ENCODE results near the gene SCCPDH. TPM values are rescaled to one million over a fixed set of nuclear protein-coding genes. Genes with fewer than 3 reads are reported as not detected.

SCCPDH gene
- total and polyA plus RNA-seq, 2 of the 13 experiments (the other 11 are each of a cell fraction or from before 2014, with no cell fraction given): 36.7 to 62.3 TPM

- TF ChIP-seq ZZZ3 (CRISPR knock-in tag; IDR thresholded peaks at IDR 0.05; ENCODE audit: borderline replicate concordance) (no peak), ZSCAN9 (CRISPR knock-in tag; IDR thresholded peaks at IDR 0.05; ENCODE audit: borderline replicate concordance) (no peak), THAP11 (CRISPR knock-in tag; IDR thresholded peaks at IDR 0.05) (no peak), KLF16 (CRISPR knock-in tag; IDR thresholded peaks at IDR 0.05) (no peak), ZFP36L2 (CRISPR knock-in tag; IDR thresholded peaks at IDR 0.05) (no peak), UBTF (CRISPR knock-in tag; IDR thresholded peaks at IDR 0.05) (no peak), ESRRA (CRISPR knock-in tag; IDR thresholded peaks at IDR 0.05; ENCODE audit: low read depth) (no peak), RFXAP (CRISPR knock-in tag; IDR thresholded peaks at IDR 0.05; ENCODE audit: borderline replicate concordance) (no peak; the same call in 1 of the 2 replicates), CAMTA2 (CRISPR knock-in tag; IDR thresholded peaks at IDR 0.05; ENCODE audit: borderline replicate concordance) (no peak), ZNF777 (CRISPR knock-in tag; IDR thresholded peaks at IDR 0.05) (0 out of 2 replicates have a peak, but pooled peaks have one; percentile 30), ZNF703 (CRISPR knock-in tag; IDR thresholded peaks at IDR 0.05; ENCODE audit: borderline replicate concordance) (no peak), TP53 (CRISPR knock-in tag; conservative IDR thresholded peaks at IDR 0.05) (no peak), MAZ (IDR thresholded peaks at IDR 0.05; ENCODE audit: borderline replicate concordance, low read depth, low read length) (no peak), MAZ (CRISPR knock-in tag; IDR thresholded peaks at IDR 0.05; ENCODE audit: low read depth) (no peak), HNF4A (CRISPR knock-in tag; IDR thresholded peaks at IDR 0.05) (peak; percentile 42; the same call in 1 of the 2 replicates), MATR3 (CRISPR knock-in tag; IDR thresholded peaks at IDR 0.05) (no peak), ATF1 (CRISPR knock-in tag; IDR thresholded peaks at IDR 0.05) (no peak), MAF1 (CRISPR knock-in tag; IDR thresholded peaks at IDR 0.05; ENCODE audit: borderline replicate concordance) (no peak), ZNF557 (CRISPR knock-in tag; IDR thresholded peaks at IDR 0.05) (no peak)
- TF ChIP-seq, protein P1, sequence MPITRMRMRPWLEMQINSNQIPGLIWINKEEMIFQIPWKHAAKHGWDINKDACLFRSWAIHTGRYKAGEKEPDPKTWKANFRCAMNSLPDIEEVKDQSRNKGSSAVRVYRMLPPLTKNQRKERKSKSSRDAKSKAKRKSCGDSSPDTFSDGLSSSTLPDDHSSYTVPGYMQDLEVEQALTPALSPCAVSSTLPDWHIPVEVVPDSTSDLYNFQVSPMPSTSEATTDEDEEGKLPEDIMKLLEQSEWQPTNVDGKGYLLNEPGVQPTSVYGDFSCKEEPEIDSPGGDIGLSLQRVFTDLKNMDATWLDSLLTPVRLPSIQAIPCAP (CRISPR knock-in tag; IDR thresholded peaks at IDR 0.05; ENCODE audit: low read depth): no peak
- TF ChIP-seq, protein P2, sequence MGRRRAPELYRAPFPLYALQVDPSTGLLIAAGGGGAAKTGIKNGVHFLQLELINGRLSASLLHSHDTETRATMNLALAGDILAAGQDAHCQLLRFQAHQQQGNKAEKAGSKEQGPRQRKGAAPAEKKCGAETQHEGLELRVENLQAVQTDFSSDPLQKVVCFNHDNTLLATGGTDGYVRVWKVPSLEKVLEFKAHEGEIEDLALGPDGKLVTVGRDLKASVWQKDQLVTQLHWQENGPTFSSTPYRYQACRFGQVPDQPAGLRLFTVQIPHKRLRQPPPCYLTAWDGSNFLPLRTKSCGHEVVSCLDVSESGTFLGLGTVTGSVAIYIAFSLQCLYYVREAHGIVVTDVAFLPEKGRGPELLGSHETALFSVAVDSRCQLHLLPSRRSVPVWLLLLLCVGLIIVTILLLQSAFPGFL (CRISPR knock-in tag; IDR thresholded peaks at IDR 0.05): no peak
- TF ChIP-seq, protein P3, sequence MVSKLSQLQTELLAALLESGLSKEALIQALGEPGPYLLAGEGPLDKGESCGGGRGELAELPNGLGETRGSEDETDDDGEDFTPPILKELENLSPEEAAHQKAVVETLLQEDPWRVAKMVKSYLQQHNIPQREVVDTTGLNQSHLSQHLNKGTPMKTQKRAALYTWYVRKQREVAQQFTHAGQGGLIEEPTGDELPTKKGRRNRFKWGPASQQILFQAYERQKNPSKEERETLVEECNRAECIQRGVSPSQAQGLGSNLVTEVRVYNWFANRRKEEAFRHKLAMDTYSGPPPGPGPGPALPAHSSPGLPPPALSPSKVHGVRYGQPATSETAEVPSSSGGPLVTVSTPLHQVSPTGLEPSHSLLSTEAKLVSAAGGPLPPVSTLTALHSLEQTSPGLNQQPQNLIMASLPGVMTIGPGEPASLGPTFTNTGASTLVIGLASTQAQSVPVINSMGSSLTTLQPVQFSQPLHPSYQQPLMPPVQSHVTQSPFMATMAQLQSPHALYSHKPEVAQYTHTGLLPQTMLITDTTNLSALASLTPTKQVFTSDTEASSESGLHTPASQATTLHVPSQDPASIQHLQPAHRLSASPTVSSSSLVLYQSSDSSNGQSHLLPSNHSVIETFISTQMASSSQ (IDR thresholded peaks at IDR 0.05; ENCODE audit: low read depth): no peak
- TF ChIP-seq, protein P3 (CRISPR knock-in tag; IDR thresholded peaks at IDR 0.05; ENCODE audit: borderline replicate concordance): no peak
Measured at GRCh38 chr1:246699095-246699735, 25.0 kb upstream of the SCCPDH start (continued).

Data from HepG2 (cell line).